Panc1 (cell line): Measurements from ENCODE around the gene PIGS.

Experiments used
- POLR2AphosphoS5 ChIP-seq: IDR thresholded peaks from 2 replicates; pipeline ENCODE4 v1.6.1; 2012; ENCODE audit warnings: mild to moderate bottlenecking, low read depth, low read length, moderate library complexity
- SIN3A ChIP-seq: IDR thresholded peaks from 2 replicates; pipeline ENCODE4 v1.6.1; 2012; ENCODE audit warnings: low read depth, mild to moderate bottlenecking, low read length, moderate library complexity, borderline replicate concordance; ENCODE audit not compliant: insufficient read depth
- TF ChIP-seq, protein P1 (sequence below): fragments of 450-650 bp; IDR thresholded peaks from 2 replicates; pipeline ENCODE4 v1.5.1; 2017; ENCODE audit warnings: mild to moderate bottlenecking
- TF ChIP-seq, protein P2 (sequence below), 2 experiments: IDR thresholded peaks; 2 replicates each; pipeline ENCODE4 v1.6.1; 2011 to 2012; ENCODE audit warnings: low read depth in 2 of 2, control low read depth in 1 of 2, low read length in 1 of 2, mild to moderate bottlenecking in 1 of 2, moderate library complexity in 1 of 2; ENCODE audit not compliant: insufficient read depth in 1 of 2

DNA sequence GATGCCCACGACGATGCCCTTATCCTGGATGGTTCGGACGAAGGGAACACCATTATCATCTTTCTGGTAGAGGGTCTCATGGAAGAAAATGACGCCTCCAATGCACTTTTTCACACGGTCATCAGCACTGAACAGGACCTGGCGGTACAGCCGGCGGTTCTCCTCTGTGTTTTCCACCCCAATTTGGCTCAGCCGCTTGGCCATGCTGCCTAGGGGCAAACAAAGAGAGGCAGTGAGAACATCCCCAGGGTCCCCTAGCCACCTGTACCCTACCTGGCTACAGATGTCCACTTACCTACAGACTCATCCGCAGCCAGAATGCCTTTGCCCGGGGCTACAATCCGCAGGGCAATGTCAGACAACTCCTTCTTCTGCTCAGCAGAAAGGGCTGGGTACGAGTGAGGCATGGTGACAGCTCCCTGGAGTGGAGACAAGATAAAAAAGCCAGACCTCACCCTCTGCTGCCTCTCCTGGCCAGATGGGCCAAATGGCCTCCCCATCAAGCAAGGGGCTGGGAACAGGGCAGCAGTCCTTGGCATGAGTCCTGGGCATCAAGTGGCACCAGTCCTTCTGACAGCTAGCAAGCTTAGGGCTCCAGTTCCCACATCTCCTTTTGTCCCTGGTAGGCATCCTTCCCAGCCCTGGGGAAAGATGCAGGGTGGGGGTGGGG is 3.9 kb upstream of the PIGS start:
- TF ChIP-seq, protein P1, sequence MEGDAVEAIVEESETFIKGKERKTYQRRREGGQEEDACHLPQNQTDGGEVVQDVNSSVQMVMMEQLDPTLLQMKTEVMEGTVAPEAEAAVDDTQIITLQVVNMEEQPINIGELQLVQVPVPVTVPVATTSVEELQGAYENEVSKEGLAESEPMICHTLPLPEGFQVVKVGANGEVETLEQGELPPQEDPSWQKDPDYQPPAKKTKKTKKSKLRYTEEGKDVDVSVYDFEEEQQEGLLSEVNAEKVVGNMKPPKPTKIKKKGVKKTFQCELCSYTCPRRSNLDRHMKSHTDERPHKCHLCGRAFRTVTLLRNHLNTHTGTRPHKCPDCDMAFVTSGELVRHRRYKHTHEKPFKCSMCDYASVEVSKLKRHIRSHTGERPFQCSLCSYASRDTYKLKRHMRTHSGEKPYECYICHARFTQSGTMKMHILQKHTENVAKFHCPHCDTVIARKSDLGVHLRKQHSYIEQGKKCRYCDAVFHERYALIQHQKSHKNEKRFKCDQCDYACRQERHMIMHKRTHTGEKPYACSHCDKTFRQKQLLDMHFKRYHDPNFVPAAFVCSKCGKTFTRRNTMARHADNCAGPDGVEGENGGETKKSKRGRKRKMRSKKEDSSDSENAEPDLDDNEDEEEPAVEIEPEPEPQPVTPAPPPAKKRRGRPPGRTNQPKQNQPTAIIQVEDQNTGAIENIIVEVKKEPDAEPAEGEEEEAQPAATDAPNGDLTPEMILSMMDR = no peak
- TF ChIP-seq POLR2AphosphoS5 (no peak), SIN3A (no peak)
- TF ChIP-seq, protein P2, sequence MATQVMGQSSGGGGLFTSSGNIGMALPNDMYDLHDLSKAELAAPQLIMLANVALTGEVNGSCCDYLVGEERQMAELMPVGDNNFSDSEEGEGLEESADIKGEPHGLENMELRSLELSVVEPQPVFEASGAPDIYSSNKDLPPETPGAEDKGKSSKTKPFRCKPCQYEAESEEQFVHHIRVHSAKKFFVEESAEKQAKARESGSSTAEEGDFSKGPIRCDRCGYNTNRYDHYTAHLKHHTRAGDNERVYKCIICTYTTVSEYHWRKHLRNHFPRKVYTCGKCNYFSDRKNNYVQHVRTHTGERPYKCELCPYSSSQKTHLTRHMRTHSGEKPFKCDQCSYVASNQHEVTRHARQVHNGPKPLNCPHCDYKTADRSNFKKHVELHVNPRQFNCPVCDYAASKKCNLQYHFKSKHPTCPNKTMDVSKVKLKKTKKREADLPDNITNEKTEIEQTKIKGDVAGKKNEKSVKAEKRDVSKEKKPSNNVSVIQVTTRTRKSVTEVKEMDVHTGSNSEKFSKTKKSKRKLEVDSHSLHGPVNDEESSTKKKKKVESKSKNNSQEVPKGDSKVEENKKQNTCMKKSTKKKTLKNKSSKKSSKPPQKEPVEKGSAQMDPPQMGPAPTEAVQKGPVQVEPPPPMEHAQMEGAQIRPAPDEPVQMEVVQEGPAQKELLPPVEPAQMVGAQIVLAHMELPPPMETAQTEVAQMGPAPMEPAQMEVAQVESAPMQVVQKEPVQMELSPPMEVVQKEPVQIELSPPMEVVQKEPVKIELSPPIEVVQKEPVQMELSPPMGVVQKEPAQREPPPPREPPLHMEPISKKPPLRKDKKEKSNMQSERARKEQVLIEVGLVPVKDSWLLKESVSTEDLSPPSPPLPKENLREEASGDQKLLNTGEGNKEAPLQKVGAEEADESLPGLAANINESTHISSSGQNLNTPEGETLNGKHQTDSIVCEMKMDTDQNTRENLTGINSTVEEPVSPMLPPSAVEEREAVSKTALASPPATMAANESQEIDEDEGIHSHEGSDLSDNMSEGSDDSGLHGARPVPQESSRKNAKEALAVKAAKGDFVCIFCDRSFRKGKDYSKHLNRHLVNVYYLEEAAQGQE (IDR thresholded peaks at IDR 0.05; ENCODE audit: insufficient read depth in 1 of 2, low read depth in 2 of 2, low read length in 1 of 2) = no peak
